Left lung (tissue), 10 donors: ENCODE data around the gene CARMIL1. TPM values are rescaled to one million over a fixed set of nuclear protein-coding genes. Genes with fewer than 3 reads are reported as not detected.
A peak's percentile ranks its signal among the peaks of the same experiment; 100 is the strongest.

ENCODE experiments used
- ATAC-seq: fragments of 200-7000 bp; cut with Tn5 transposase; one replicate; pipeline ENCODE4 v1.9.1; 2020; ENCODE audit warnings: moderate library complexity
- DNase-seq, 4 donors: peaks; one replicate each; pipeline ENCODE4 v3.0.0-alpha.2; 2013 to 2020
- H3K27ac ChIP-seq, 2 donors: fragments of 200-600 bp; sonication (generic) in 1 of 2; one replicate each; pipeline versions ENCODE4 v1.5.0 to v1.8.0; 2020 to 2021
- H3K27me3 ChIP-seq, 2 donors: fragments of 200-600 bp; sonication (generic) in 1 of 2; one replicate each; pipeline versions ENCODE4 v1.5.0 to v1.8.0; 2020 to 2021
- H3K36me3 ChIP-seq, 2 donors: fragments of 200-600 bp; sonication (generic) in 1 of 2; one replicate each; pipeline versions ENCODE4 v1.5.0 to v1.8.0; 2020 to 2021
- H3K4me1 ChIP-seq, 2 donors: fragments of 200-600 bp; one replicate each; pipeline ENCODE4 v1.8.0; 2021
- H3K4me3 ChIP-seq, 2 donors: fragments of 200-600 bp; sonication (generic) in 1 of 2; one replicate each; pipeline versions ENCODE4 v1.5.0 to v1.8.0; 2020 to 2021; ENCODE audit warnings: mild to moderate bottlenecking in 1 of 2
- H3K9me3 ChIP-seq, 2 donors: fragments of 200-600 bp; sonication (generic) in 1 of 2; one replicate each; pipeline versions ENCODE4 v1.5.0 to v1.8.0; 2020 to 2021
- intact Hi-C, 2 donors: fragments of 100-400 bp; cut with DNase I; formaldehyde crosslinking; loops; one replicate each; pipeline versions ENCODE4 v1.11.2 to v1.14.2; 2022
- polyA plus RNA-seq, 6 donors: library from polyadenylated mRNA; unstranded; fragments of 120-200 nt; gene quantifications; one replicate each; pipeline ENCODE4 v1.2.1, GENCODE V29; 2013; ENCODE audit not compliant: insufficient read length in 6 of 6
- total RNA-seq, 2 donors: library from RNA; stranded (reverse); fragmentation: NEBNext Ultra II Directional; extraction: Animal tissue kit (Norgen Biotek cat#: 25700); gene quantifications; one replicate each; pipeline ENCODE4 v1.2.1, GENCODE V29; 2021
- TF ChIP-seq, protein P1 (sequence below), 2 donors: fragments of 200-600 bp; sonication (generic) in 1 of 2; IDR thresholded peaks; one replicate each; pipeline versions ENCODE4 v1.5.0 to v1.8.0; 2021; ENCODE audit warnings: antibody characterized with exemption in 2 of 2
- donor health status: DM: no; HTN: yes; CAD: no.
- donor health status: DM: no; HTN: no; CAD: no.

The CARMIL1 gene
- total and polyA plus RNA-seq, 8 donors, result 16.4 to 32.8 (median 27.4) TPM

DNA sequence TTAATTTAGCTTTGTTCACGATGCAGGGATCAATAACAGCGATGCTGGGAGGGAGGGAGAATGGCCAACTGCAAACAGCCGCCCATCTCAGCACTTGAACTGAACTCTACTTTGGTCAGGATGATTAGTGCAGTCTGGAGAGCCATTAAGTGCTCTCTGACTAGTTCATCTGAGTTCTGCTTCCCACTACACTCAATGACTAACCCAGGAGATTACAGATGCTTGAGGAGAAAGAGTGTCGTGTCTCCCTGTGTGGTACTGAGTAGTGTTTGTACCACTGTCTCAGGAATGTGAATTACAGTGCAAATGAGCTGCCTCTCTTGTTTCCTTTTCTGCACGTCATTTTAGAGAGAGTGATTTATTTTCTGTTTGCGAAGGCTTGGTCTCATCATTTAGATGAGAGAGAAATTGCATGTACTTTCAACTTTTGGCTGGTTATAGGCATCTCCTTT, 23.5 kb downstream of the CARMIL1 start:
- Histone ChIP-seq H3K4me3 (no peak overlapping the region), H3K27ac (peak overlapping the region; percentile 13 to 36), H3K27me3 (no peaks in the 10 kb centered on the region), H3K9me3 (no peaks in the 10 kb centered on the region), H3K4me1 (peaks cover 14 to 26% of the 10 kb centered on the region in 2 donors), H3K36me3 (no peaks in the 10 kb centered on the region)
- peak in 1 of 4 donors; percentile 44 for DNase-seq
- peak; percentile 92 for ATAC-seq
- intact Hi-C loops, result no loop called here
- TF ChIP-seq, protein P1, sequence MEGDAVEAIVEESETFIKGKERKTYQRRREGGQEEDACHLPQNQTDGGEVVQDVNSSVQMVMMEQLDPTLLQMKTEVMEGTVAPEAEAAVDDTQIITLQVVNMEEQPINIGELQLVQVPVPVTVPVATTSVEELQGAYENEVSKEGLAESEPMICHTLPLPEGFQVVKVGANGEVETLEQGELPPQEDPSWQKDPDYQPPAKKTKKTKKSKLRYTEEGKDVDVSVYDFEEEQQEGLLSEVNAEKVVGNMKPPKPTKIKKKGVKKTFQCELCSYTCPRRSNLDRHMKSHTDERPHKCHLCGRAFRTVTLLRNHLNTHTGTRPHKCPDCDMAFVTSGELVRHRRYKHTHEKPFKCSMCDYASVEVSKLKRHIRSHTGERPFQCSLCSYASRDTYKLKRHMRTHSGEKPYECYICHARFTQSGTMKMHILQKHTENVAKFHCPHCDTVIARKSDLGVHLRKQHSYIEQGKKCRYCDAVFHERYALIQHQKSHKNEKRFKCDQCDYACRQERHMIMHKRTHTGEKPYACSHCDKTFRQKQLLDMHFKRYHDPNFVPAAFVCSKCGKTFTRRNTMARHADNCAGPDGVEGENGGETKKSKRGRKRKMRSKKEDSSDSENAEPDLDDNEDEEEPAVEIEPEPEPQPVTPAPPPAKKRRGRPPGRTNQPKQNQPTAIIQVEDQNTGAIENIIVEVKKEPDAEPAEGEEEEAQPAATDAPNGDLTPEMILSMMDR (IDR thresholded peaks at IDR 0.05), result no peak

DNA sequence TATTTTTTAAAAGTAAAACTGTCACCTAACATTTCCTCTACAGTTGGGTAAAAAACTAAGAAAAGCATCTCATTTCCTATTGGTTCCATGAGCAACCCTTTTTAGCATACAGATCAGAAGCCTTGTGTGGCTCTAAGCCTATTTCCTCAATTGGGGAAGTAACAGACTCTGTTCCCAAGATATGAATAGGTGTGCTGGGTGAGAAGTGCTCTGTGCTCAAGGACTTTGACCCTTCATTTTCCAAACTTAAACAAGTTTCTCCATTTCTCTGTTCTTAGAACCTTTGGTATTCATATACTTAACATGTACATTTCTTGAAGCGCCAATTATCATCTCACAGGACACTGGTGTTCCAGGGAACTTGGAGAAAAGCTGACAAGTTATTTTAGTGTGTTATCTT, 24.1 kb downstream of the CARMIL1 start:
- Histone ChIP-seq H3K9me3 (no peaks in the 10 kb centered on the region), H3K4me1 (peaks cover 14 to 26% of the 10 kb centered on the region in 2 donors), H3K36me3 (no peaks in the 10 kb centered on the region), H3K4me3 (no peak overlapping the region), H3K27ac (peak overlapping the region; percentile 13 to 20), H3K27me3 (no peaks in the 10 kb centered on the region)
- TF ChIP-seq, protein P1 (IDR thresholded peaks at IDR 0.05), result no peak
- peak; percentile 40 for ATAC-seq
- DNase-seq, result no peak
- intact Hi-C loops, result no loop called here

DNA sequence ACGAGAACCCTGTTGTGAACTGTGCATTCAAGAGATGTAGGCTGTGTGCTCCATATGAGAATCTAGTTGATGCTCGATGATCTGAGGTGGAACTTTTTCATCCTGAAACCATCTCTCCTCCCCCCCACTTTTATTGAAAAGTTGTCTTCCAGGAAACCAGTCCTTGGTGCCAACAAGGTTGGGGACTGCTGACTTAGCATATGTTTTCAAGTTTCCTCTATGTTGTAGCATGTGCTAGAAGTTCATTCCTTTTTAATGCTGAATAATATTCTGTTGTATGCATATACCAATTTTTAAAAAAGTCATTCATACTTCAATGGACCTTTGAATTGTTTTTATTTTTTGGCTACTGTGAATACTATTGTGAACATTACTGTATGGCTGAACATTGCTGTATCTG, 27.2 kb downstream of the CARMIL1 start:
- Histone ChIP-seq H3K27ac (no peak overlapping the region), H3K27me3 (no peaks in the 10 kb centered on the region), H3K4me3 (no peak overlapping the region), H3K4me1 (peaks cover 14 to 16% of the 10 kb centered on the region in 2 donors), H3K9me3 (no peaks in the 10 kb centered on the region), H3K36me3 (no peaks in the 10 kb centered on the region)
- TF ChIP-seq, protein P1 (IDR thresholded peaks at IDR 0.05), result no peak
- intact Hi-C loops, result no loop called here
- DNase-seq (no peak), ATAC-seq (no peak)

DNA sequence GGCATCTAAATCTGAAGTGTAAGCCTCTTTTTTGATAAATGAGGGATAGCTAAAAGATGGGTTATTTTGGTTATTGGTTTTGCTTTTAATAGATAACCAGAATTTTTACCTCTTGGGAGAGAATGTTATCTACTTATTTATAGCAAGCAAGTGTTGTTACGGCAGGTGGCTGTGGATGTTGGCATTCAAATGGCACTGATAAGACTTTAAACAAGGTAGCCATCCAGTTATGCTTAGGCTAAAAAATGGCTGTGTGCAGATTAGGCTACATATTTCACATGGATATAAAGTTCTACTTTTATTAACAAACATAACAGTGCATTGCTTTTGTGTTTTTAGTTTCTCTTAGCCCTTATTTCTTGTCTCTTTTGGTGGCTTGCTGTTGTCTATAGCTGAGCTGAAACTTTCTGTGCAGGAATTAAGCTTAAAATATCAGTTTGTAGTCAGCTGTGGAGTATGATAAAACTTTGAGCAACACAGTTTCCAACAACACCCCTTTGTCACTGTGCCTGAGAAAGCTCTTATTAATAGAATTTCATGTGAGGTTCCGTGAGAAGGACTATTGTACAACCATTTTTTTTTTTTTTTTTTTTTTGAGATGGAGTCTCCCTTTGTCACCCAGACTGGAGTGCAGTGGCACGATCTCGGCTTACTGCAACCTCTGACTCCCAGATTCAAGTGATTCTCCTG, 28.8 kb downstream of the CARMIL1 start:
- ATAC-seq, result no peak
- H3K4me1 ChIP-seq, result peaks cover 14 to 21% of the 10 kb centered on the region in 2 donors
- intact Hi-C loops, result no loop called here

DNA sequence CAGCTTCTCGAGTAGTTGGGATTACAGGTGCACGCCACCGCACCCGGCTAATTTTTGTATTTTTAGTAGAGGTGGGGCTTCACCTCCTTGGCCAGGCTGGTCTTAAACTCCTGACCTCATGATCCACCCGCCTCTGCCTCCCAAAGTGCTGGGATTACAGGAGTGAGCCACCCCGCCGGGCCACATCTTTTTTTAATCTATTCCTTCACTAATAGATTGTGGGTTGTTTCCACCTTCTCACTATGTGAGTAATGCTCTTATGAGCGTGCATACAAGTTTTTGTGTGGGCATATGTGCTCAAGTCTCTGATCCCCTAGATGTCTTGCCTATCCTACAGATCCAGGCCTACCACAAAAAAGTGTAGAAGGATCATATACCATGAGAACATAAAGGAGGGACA, 30.7 kb downstream of the CARMIL1 start:
- TF ChIP-seq, protein P1 (IDR thresholded peaks at IDR 0.05), result no peak
- DNase-seq (no peak), ATAC-seq (no peak)
- intact Hi-C loops, result no loop called here
- H3K36me3 ChIP-seq, result no peaks in the 10 kb centered on the region
- H3K27ac ChIP-seq, result no peak overlapping the region
- peaks cover 7 to 17% of the 10 kb centered on the region in 2 donors for H3K4me1 ChIP-seq
- H3K27me3 ChIP-seq, result no peaks in the 10 kb centered on the region
- no peaks in the 10 kb centered on the region for H3K9me3 ChIP-seq
- no peak overlapping the region for H3K4me3 ChIP-seq

More for the DNA sequence above, 28.8 kb downstream of the CARMIL1 start:
- Histone ChIP-seq H3K27me3 (no peaks in the 10 kb centered on the region), H3K9me3 (no peaks in the 10 kb centered on the region), H3K4me3 (no peak overlapping the region), H3K36me3 (no peaks in the 10 kb centered on the region), H3K27ac (no peak overlapping the region)
- no peak for DNase-seq
- TF ChIP-seq, protein P1 (IDR thresholded peaks at IDR 0.05), result no peak
